ENCODE measurements around the gene RPL7A.
"Not testable (repeated sequence)": the region's sequence is repeated elsewhere in the genome, so short reads cannot be mapped to it uniquely, and the experiment has no call there.

RPL7A gene

GRCh38 chr9:133329306-133330156 lies 18.5 kb upstream of the RPL7A start:
- not testable (repeated sequence) for DNase-seq

- no peak for DNase-seq
These were observed 16.8 kb upstream of the RPL7A start for GRCh38 chr9:133331221-133331620.

- no peak for DNase-seq
These were observed 16.2 kb upstream of the RPL7A start for GRCh38 chr9:133331641-133332380.

- DNase-seq, result no peak
These were observed 15.7 kb upstream of the RPL7A start for GRCh38 chr9:133332381-133332730.

DNA sequence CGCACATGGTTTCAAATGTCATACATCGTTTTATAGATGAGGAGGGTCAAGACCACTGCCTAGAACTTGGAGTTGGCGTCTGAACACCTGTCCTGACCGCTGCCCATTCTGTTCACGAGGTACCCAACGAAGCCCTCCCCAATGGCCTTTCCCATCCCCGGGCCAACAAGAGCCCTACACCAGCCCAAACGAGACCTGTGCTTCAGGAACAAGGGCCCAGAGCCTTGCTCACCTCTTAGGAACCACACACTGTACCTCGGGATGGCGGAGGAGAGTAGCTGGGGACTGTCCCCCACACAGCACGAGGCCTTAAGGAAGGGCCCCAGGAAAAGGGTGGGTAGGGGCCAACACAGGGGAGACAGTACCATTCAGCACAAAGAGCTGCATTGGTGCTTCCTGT lies 15.0 kb upstream of the RPL7A start:
- no peak for DNase-seq

- DNase-seq, result no peak
These were observed 14.5 kb upstream of the RPL7A start for GRCh38 chr9:133333566-133333965.

- DNase-seq, result no peak
These were observed 13.9 kb upstream of the RPL7A start for GRCh38 chr9:133334161-133334560.

DNA sequence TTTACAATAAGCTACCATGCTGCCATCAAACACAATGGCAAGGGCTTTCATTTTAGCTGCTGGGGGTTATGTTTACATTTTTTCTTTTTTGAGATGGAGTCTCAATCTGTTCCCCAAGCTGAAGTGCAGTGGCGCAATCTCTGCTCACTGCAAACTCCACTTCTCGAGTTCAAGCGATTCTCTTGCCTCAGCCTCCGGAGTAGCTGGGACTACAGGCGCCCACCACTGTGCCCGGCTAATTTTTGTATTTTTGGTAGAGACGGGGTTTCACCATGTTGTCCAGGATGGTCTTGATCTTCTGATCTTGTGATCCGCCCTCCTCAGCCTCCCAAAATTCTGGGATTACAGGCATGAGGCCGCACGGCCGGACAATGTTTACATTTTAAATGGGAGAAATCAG lies 13.1 kb upstream of the RPL7A start:
- DNase-seq, result not testable (repeated sequence)

DNA sequence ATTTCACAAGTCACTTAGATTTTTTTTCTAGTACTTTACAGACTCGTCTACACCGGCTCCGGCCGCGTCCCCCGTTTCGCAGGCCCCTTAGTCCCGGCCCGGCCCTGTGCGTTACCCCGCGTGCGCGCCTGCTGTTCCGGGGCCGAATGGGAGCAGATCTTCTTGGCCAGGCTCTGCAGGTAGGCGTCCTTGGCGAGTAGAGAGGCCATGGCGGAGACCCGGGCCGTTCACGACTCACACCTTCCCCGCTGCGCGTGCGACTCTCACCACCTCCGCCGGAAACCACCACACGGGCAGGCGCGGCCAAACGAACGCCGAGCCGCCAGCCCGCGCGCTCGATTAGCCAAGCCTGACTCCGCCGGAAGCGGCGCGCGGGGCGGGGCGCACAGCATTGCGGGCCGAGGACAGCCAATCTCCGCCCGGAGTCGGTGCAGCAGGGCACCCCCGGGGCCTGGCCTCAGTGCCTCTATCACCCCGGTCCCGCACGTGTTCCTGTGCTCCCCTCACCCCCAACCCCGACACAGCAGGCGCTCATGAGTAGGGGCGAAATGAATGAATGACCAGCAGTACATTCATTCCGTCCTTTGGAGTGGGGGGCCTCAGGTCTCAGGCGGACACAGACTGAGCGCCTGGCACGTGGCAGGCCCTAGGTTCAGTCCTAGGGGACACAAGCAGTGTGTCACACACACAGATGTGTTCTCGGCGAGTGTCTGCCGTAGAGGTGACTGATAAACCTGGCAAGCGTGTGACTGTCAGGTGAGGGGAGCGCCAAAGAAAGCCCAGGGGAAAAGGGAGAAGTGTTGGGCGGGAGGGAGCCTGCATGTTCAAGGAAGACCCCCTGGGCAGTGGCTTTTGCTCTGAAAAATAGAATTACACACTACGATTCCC lies 11.8 kb upstream of the RPL7A start, which contains the start of gene SURF6:
SURF6 (minus strand) TSS at position 265 of the 888 bp plus-strand sequence; CDS start at position 209, 56 bp downstream.
- peak; percentile 95 for DNase-seq

GRCh38 chr9:133339641-133340040 lies 8.4 kb upstream of the RPL7A start:
- DNase-seq, result no peak

- DNase-seq, result no peak
These were observed 7.8 kb upstream of the RPL7A start for GRCh38 chr9:133340256-133340655.

GRCh38 chr9:133340916-133341315 lies 7.1 kb upstream of the RPL7A start:
- DNase-seq, result no peak

- no peak for DNase-seq
These were observed 6.5 kb upstream of the RPL7A start for GRCh38 chr9:133341369-133342068.

DNA sequence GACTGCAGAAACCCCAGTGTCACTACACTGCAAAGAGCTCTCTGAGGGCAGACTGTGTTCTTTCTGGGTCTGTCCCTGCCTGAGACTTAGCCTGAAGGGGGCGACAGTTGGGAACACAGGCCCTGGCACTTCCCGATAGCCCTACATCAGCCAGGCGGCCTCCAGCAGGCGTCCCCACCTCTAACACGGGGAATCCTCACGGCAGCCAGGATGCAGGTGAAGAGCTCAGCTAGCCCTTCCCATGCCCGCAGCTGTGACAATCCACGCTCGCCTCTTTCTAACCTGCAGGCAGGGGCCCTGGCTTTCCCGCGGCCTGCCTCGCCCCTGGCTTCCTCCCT lies 6.0 kb upstream of the RPL7A start:
- no peak for DNase-seq

DNA sequence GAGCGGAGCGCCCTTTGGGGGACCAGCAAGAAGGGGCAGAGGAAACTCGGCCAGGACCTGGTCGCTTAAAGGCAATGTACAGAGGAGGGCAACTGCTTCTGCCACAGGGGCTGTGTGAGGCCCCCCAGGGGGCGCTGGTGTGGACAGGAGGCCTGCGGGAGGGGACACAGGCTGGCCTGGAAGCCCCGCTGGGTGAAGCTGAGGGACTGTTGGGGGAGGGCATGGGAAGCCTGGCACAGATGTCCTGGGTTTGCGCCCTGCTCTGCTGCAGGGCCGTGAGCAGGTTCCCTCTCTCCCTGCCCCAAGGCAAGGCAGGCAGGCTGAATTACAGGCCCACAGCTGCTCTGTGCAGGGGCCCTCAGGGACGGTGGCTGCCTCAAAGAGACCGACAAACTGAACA lies 5.4 kb upstream of the RPL7A start:
- no peak for DNase-seq

DNA sequence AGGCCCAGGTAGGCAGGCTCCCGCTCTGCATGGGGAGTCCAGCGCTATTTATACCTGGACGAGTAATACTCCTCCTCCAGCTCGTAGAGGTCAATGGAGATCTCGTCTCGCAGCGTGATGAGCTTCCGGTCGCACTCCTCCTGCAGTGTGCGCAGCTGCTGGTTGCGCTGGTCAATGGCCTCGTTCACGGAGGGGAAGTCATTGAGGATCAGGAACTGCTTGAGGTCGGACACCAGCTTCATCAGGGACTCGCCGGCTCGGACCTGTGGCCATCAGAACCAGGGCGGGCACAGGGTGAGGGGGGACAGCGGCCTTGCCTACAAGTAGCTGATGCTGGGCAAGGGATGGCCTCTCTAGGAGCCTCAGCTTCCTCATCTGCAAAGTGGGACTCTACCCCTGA lies 3.9 kb upstream of the RPL7A start:
- no peak for DNase-seq

- DNase-seq, result no peak
These were observed 3.0 kb upstream of the RPL7A start for GRCh38 chr9:133344979-133345378.

DNA sequence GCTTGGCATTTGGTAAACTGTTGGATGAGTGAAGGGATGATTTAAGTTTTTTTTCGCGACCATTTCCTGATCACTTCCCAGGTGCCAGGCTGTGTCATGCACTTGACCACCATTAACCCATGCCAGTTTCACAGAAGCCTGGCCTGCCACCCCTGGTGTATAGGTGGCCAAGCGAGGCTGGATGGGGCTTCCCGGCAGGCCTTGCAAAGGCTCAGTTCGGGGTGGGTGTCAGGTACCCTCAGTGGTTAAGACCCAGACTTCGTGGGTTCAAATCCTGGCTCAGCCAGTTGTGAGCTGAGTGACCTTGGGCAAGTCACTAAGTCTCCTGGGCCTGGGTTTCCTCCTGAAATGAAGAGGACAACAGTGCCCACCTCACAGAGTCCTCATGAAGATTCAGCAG lies 2.4 kb upstream of the RPL7A start:
- DNase-seq, result no peak

DNA sequence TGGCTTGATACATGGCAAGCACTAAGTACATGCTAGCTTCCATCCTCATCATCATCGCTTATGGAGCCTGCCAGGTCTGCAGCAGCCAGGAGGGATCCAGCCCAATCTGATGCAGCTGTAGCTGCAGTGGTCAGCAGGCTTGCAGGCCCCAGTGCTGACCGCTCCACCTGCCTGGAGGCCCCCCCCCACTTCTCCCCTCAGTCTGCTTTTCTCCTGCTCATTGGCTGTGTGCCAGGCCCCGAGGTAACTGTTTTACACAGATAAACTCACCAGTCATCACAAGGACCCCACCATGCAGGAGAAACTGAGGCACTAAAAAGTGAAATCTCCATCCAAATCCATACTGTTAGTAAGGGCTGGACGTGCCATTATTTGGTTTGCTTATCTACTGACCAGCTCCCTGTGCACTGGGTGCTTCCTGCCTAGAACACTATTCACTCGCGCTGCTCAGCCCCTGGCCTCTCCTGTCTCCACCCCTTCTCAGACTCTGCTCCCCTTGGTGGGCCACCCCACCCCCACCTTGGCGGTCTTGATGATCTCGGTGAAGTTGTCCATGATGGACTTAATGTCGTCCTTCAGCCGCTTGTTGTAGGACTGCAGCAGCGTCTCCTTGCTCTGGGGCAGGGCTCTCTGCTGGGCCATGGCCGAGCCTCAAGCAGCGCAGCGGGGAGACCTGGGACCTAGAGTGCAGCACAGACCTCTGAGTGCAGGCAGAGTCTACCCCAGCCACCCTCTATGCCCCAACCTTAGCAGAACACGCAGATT lies 1.8 kb upstream of the RPL7A start:
- DNase-seq, result no peak

DNA sequence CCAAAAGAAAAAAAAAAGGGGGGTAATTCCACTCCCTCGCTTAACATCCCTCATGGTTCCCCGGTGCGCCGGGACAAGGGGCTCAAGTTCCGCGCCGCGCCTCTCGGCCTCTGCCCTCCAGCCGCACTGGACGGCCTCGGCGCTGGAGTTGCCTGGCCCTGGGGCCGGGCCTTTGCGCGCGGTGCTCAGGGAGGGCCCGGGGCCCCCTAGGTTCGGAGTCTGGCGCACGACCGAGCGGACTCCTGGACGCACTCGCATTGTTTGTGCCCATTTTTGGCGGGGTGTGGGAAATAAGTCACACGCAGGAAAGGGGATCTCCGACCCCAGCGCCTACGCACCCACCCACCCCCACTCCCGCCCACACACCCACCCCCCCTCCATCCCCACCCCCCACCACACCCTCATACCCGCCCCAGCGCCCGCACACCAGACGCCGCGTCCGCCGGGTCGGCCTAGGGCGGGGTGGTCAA lies 468 bp upstream of the RPL7A start:
- DNase-seq, result peak; percentile 53

DNA sequence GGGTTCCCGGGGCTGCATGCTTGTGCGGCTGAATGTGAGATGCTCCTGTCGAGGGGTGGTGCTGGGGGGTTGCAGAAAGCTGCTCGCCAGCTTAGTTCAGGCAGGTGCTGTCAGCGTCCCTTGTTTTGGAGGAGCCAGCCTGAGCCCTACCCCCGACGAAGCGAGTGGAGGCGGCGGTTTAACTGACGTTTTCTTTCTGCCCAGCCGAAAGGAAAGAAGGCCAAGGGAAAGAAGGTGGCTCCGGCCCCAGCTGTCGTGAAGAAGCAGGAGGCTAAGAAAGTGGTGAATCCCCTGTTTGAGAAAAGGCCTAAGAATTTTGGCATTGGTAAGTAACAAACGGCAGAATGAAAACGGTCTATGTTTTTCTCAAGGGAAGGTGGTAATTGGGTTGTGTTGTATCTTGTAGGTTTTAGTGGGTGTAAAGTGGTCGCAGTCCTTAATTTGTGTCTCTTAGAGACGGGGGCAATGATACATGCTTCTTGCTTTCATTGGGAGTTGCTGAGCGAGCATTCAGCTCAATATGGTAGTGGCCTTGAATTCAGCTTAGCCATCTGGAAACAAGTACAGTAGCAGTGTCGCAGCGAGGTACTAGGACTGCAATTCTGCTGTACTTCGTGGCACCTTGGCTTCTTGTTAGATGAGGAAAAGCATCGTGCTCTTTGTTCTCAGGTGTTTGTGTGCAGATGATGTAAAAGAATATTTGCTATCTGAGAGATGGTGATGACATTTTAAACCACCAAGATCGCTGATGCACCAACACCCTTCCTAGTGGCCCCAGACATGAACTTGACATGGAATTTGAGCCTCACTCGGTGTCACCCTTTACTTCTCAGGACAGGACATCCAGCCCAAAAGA lies 928 bp downstream of the RPL7A start:
- DNase-seq, result no peak

Measured in activated CD4-positive, alpha-beta T cell treated with anti-CD3 and anti-CD28 coated beads, Interleukin-2, amount 50 U/mL, for 16 hours (primary cell).